BLaER1 treated with 17β-estradiol and CSF1 and Interleukin-3, amounts not matched to agents 10 nM and 100 nM (cell line): ENCODE measurements around the gene PLP1.
A peak's percentile ranks its signal among the peaks of the same experiment; 100 is the strongest.

Experiments used
- H3K27ac ChIP-seq, 11 experiments: shearing (Covaris generic); formaldehyde crosslinking; 2 replicates each; pipeline ENCODE4 v1.8.1; 2022
- H3K27me3 ChIP-seq, 11 experiments: shearing (Covaris generic); formaldehyde crosslinking; 2 replicates each; pipeline ENCODE4 v1.8.1; 2022
- H3K36me3 ChIP-seq, 11 experiments: shearing (Covaris generic); formaldehyde crosslinking; 2 replicates each; pipeline ENCODE4 v1.8.1; 2022
- H3K4me1 ChIP-seq, 10 experiments: shearing (Covaris generic); formaldehyde crosslinking; 2 replicates each; pipeline ENCODE4 v1.8.1; 2022
- H3K4me2 ChIP-seq, 11 experiments: shearing (Covaris generic); formaldehyde crosslinking; 2 replicates each; pipeline ENCODE4 v1.8.1; 2022
- H3K4me3 ChIP-seq, 10 experiments: shearing (Covaris generic); formaldehyde crosslinking; 2 replicates each; pipeline ENCODE4 v1.8.1; 2022
- H3K9ac ChIP-seq, 11 experiments: shearing (Covaris generic); formaldehyde crosslinking; 2 replicates each; pipeline ENCODE4 v1.8.1; 2022
- H3K9me3 ChIP-seq, 11 experiments: shearing (Covaris generic); formaldehyde crosslinking; replicated peaks in 1 of 11; 2 replicates each; pipeline ENCODE4 v1.8.1; 2022
- H4K20me1 ChIP-seq, 11 experiments: shearing (Covaris generic); formaldehyde crosslinking; 2 replicates each; pipeline ENCODE4 v1.8.1; 2022
- Cebpa-rat ChIP-seq, 11 experiments: shearing (Covaris generic); IDR thresholded peaks; 2 replicates each; pipeline ENCODE4 v1.8.1; 2022

PLP1 gene

DNA sequence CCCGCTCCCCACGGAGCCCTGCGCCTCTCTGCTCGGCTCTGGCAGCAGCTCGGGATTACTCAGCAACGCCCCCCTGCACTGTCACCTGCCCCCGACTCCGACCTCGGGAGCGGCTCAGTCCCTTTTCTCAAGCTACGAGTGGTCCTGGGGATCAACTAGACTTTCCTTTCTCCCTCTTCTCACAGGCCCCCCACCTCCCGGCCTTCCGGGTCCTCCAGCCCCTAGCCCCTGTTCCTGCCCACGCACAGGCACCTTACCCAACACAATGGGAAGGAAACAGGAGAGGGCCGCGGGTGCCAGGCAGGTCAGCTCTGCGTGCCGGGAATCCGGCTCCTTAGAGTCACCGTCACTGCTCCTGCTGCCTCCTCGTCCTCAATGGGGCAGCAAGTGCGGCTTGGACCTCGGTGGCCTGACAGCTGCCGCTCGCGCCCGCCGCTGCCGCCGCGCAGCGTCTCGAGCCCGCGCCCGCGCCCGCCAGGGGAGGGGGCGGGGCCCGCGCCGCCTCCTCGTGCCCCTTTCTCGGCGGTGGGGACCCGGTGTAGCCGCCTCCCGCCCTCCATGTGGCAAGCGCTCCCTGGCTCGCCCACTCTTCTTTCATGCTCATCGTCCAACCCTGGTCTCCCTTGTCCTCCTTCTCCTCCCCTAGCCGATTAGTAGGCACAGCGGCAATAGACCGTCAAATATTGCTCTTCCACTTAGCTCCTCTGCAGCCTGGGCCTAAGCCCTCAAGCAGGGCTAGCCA, 55.3 kb downstream of the PLP1 start, which contains the start of gene RAB9B:
TSS of gene RAB9B (minus strand) at position 455 of the 742 bp plus-strand sequence. CDS start 6,473 bp downstream, outside the sequence.
- Histone ChIP-seq H4K20me1 (no peaks in the 10 kb centered on the region), H3K9ac (peak within 1 kb of the TSS; percentile 53 to 76 (median 64); a peak in 20 of 22 replicates), H3K27ac (peak within 1 kb of the TSS in 5 of 11 experiments; percentile 13 to 45 (median 28); a peak in 6 of 22 replicates), H3K36me3 (no peaks in the 10 kb centered on the region), H3K27me3 (no peaks in the 10 kb centered on the region), H3K4me1 (peaks cover 0 to 4% (median 0%) of the 10 kb centered on the region in 10 experiments; a peak in 2 of 20 replicates), H3K4me2 (peak within 1 kb of the TSS; percentile 63 to 83 (median 76)), H3K4me3 (peak within 1 kb of the TSS; percentile 58 to 75 (median 65)), H3K9me3 (peaks cover 0 to 6% (median 0%) of the 10 kb centered on the region in 11 experiments; a peak in 1 of 22 replicates)
- no peak for TF ChIP-seq Cebpa-rat (IDR thresholded peaks at IDR 0.05)

DNA sequence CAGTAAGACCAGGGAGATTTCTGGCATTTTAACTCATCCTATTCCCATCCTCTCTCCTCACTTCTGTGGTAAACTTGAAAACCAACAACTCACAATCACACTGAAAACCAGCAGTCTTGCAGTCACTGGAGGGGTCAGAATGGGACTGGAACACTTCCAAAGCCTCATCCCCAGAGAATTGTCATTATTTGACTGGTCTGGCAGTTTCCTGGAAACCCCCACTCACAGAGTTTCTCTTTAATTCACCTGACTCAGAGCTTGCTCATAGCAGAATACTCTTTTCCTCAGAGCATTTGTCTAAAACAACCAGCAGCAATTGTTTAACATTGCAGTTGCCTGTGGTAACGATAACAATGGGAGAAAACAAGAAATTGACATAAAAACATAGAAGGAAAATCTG, 62.8 kb downstream of the PLP1 start:
- no peaks in the 10 kb centered on the region for H4K20me1 ChIP-seq
- no peak overlapping the region for H3K27ac ChIP-seq
- no peaks in the 10 kb centered on the region for H3K36me3 ChIP-seq
- H3K27me3 ChIP-seq = no peaks in the 10 kb centered on the region
- no peaks in the 10 kb centered on the region; a peak in 1 of 22 replicates for H3K9me3 ChIP-seq
- no peak overlapping the region for H3K4me2 ChIP-seq
- no peak overlapping the region for H3K9ac ChIP-seq
- H3K4me1 ChIP-seq = no peaks in the 10 kb centered on the region
- H3K4me3 ChIP-seq = no peak overlapping the region
- no peak for TF ChIP-seq Cebpa-rat (IDR thresholded peaks at IDR 0.05)
